Spinal cord (tissue), 10 donors: ENCODE results near the gene TMPRSS9. TPM values are rescaled to one million over a fixed set of nuclear protein-coding genes. Genes with fewer than 3 reads are reported as not detected.
"Not testable (repeated sequence)": the region's sequence is repeated elsewhere in the genome, so short reads cannot be mapped to it uniquely, and the experiment has no call there.

Experiments used
- DNase-seq, 6 donors: peaks; one replicate each; pipeline versions ENCODE4 v3.0.0 to v3.0.0-alpha.2; 2013 to 2015; ENCODE audit warnings: low spot score in 6 of 6, low read depth in 4 of 6
- H3K27ac ChIP-seq: one replicate; pipeline ENCODE4 v1.5.1; 2013; ENCODE audit warnings: low read depth, low read length, control low read depth
- H3K27me3 ChIP-seq: one replicate; pipeline ENCODE4 v1.6.1; 2013; ENCODE audit warnings: low read length; ENCODE audit not compliant: control insufficient read depth, insufficient read depth
- H3K36me3 ChIP-seq: one replicate; pipeline ENCODE4 v1.6.1; 2013; ENCODE audit warnings: low read length; ENCODE audit not compliant: control insufficient read depth, insufficient read depth
- H3K4me1 ChIP-seq: one replicate; pipeline ENCODE4 v1.6.1; 2013; ENCODE audit warnings: low read length; ENCODE audit not compliant: control insufficient read depth, insufficient read depth
- H3K4me3 ChIP-seq: one replicate; pipeline ENCODE4 v1.5.1; 2013; ENCODE audit warnings: low read depth, low read length, control low read depth
- H3K9me3 ChIP-seq: one replicate; pipeline ENCODE4 v1.6.1; 2013; ENCODE audit warnings: low read length; ENCODE audit not compliant: control insufficient read depth, insufficient read depth
- WGBS: methylation state at CpG from one replicate; pipeline ENCODE4 v1.1.5; 2013; ENCODE audit warnings: missing lambda C conversion rate; ENCODE audit not compliant: insufficient coverage; 5-methylcytosine and 5-hydroxymethylcytosine counted together
- polyA plus RNA-seq, 2 donors: library from polyadenylated mRNA; unstranded; fragments of 120-200 nt; gene quantifications; one replicate each; pipeline ENCODE4 v1.2.1, GENCODE V29; 2013; ENCODE audit not compliant: insufficient read length in 2 of 2
- total RNA-seq, 2 donors: library from RNA; depleted of rRNA in 1 of 2; stranded (reverse); fragments of 120-200 nt in 1 of 2; fragments of >200 nt in 1 of 2; gene quantifications; one replicate each; pipeline versions ENCODE4 v1.2.3 to v1.2.4, GENCODE V29; 2013 to 2014
- donor health status: healthy.

The TMPRSS9 gene
- total and polyA plus RNA-seq, 4 donors: 0.33 to 3.8 (median 1.4) TPM

GRCh38 chr19:2462635-2463421 lies 102.8 kb downstream of the TMPRSS9 start:
- Histone ChIP-seq H3K9me3 (no peaks in the 10 kb centered on the region), H3K4me1 (peaks cover 20% of the 10 kb centered on the region), H3K27ac (peak overlapping the region; percentile 42), H3K4me3 (peak overlapping the region; percentile 66), H3K27me3 (peaks cover 3% of the 10 kb centered on the region), H3K36me3 (no peaks in the 10 kb centered on the region)
- DNase-seq: peak; percentile 71 to 97 (median 86)
- 8% methylated on average over 36 of the region's 46 CpGs for WGBS

- not testable (repeated sequence) for H3K4me3 ChIP-seq, H3K27ac ChIP-seq, H3K9me3 ChIP-seq, DNase-seq, H3K27me3 ChIP-seq, H3K36me3 ChIP-seq
- 100% methylated on average over 1 of the region's 5 CpGs for WGBS
- H3K4me1 ChIP-seq: peaks cover 20% of the 10 kb centered on the region
Observed at GRCh38 chr19:2463694-2464093, 103.6 kb downstream of the TMPRSS9 start.

- DNase-seq: no peak
- no peak overlapping the region for H3K4me3 ChIP-seq
- 80% methylated on average over 5 of the region's 5 CpGs for WGBS
Observed at GRCh38 chr19:2464389-2464788, 104.3 kb downstream of the TMPRSS9 start.

GRCh38 chr19:2468596-2468995 lies 108.5 kb downstream of the TMPRSS9 start:
- 54% methylated on average over 10 of the region's 12 CpGs for WGBS
- Histone ChIP-seq H3K4me3 (no peak overlapping the region), H3K27me3 (no peaks in the 10 kb centered on the region), H3K36me3 (no peaks in the 10 kb centered on the region), H3K4me1 (no peaks in the 10 kb centered on the region), H3K9me3 (no peaks in the 10 kb centered on the region), H3K27ac (no peak overlapping the region)
- DNase-seq: no peak

More at GRCh38 chr19:2464389-2464788, 104.3 kb downstream of the TMPRSS9 start:
- Histone ChIP-seq H3K27me3 (peaks cover 3% of the 10 kb centered on the region), H3K9me3 (no peaks in the 10 kb centered on the region), H3K27ac (no peak overlapping the region), H3K4me1 (peaks cover 20% of the 10 kb centered on the region), H3K36me3 (no peaks in the 10 kb centered on the region)

- DNase-seq: no peak
- H3K9me3 ChIP-seq: no peaks in the 10 kb centered on the region
Observed at GRCh38 chr19:2469102-2469914, 109.2 kb downstream of the TMPRSS9 start.

GRCh38 chr19:2469915-2470200 lies 109.8 kb downstream of the TMPRSS9 start:
- H3K9me3 ChIP-seq, H3K27ac ChIP-seq, H3K27me3 ChIP-seq, H3K36me3 ChIP-seq, H3K4me3 ChIP-seq, DNase-seq, H3K4me1 ChIP-seq: not testable (repeated sequence)
- 87% methylated on average over 8 of the region's 8 CpGs for WGBS

More at GRCh38 chr19:2469102-2469914, 109.2 kb downstream of the TMPRSS9 start:
- H3K27ac ChIP-seq: no peak overlapping the region
- no peak overlapping the region for H3K4me3 ChIP-seq
- no peaks in the 10 kb centered on the region for H3K36me3 ChIP-seq
- 55% methylated on average over 22 of the region's 23 CpGs for WGBS
- H3K4me1 ChIP-seq: peaks cover 2% of the 10 kb centered on the region
- no peaks in the 10 kb centered on the region for H3K27me3 ChIP-seq

GRCh38 chr19:2474232-2475017 lies 114.4 kb downstream of the TMPRSS9 start:
- H3K27me3 ChIP-seq: peaks cover 41% of the 10 kb centered on the region
- H3K4me3 ChIP-seq: peak overlapping the region; percentile 26

GRCh38 chr19:2475018-2475701 lies 115.1 kb downstream of the TMPRSS9 start:
- peak overlapping the region; percentile 69 for H3K4me3 ChIP-seq
- WGBS: under 1% methylated on average over 45 of the region's 45 CpGs
- peak overlapping the region; percentile 22 for H3K27ac ChIP-seq
- no peaks in the 10 kb centered on the region for H3K9me3 ChIP-seq
- H3K36me3 ChIP-seq: no peaks in the 10 kb centered on the region
- DNase-seq: peak in 1 of 6 donors; percentile 37
- peaks cover 53% of the 10 kb centered on the region for H3K4me1 ChIP-seq
- H3K27me3 ChIP-seq: peaks cover 49% of the 10 kb centered on the region

More at GRCh38 chr19:2474232-2475017, 114.4 kb downstream of the TMPRSS9 start:
- H3K27ac ChIP-seq: peak overlapping the region; percentile 22
- WGBS: 2% methylated on average over 48 of the region's 60 CpGs
- H3K4me1 ChIP-seq: peaks cover 51% of the 10 kb centered on the region
- no peaks in the 10 kb centered on the region for H3K36me3 ChIP-seq
- no peaks in the 10 kb centered on the region for H3K9me3 ChIP-seq
- DNase-seq: peak in 4 of 6 donors; percentile 62 to 93 (median 78)
